Suppressor macrophage (primary cell): ENCODE data around the gene RNF213.
A peak's percentile ranks its signal among the peaks of the same experiment; 100 is the strongest.
"Not testable (repeated sequence)": the region's sequence is repeated elsewhere in the genome, so short reads cannot be mapped to it uniquely, and the experiment has no call there.

Experiments used
- DNase-seq, 4 experiments: peaks; one replicate each; pipeline ENCODE4 v3.0.0-alpha.2; 2020 to 2022

RNF213 gene

DNA sequence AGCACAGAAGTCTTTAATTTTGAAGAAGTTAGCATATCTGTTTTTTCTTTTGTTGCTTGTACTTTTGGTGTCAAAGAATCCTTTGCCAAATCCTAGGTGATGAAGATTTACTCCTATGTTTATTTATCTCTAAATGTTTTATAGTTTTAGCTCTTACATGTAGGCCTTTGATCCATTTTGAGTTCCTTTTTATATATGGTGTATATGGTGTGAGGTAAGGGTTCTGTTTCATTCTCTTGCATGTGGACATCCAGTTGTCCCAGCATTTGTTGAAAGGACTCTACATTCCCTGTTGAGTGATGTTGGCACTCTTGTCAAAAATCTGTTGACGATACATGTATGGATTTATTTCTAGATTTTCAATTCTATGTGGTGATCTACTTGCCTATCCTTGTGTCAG lies 62.2 kb downstream of the RNF213 start:
- DNase-seq, result no peak

DNA sequence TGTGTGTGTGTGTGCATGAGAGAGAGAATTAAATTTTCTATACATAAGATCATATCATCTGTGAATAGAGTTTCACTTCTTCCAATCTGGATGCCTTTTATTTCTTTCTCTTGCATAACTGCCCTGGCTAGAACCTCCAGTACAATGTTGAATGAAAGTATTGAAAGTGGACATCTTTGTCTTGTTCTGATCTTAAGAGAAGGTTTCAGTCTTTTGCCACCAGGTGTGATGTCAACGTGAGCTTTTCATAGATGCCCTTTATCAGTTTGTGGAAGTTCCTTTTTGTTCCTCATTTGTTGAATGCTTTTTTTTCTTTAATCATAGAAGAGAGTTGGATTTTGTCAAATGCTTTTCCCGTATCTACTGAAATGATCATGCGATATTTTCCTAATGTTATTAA lies 63.3 kb downstream of the RNF213 start:
- peak in 1 of 4 experiments; percentile 9 for DNase-seq

GRCh38 chr17:80327518-80327917 lies 66.9 kb downstream of the RNF213 start:
- DNase-seq, result peak; percentile 67 to 87 (median 83)

DNA sequence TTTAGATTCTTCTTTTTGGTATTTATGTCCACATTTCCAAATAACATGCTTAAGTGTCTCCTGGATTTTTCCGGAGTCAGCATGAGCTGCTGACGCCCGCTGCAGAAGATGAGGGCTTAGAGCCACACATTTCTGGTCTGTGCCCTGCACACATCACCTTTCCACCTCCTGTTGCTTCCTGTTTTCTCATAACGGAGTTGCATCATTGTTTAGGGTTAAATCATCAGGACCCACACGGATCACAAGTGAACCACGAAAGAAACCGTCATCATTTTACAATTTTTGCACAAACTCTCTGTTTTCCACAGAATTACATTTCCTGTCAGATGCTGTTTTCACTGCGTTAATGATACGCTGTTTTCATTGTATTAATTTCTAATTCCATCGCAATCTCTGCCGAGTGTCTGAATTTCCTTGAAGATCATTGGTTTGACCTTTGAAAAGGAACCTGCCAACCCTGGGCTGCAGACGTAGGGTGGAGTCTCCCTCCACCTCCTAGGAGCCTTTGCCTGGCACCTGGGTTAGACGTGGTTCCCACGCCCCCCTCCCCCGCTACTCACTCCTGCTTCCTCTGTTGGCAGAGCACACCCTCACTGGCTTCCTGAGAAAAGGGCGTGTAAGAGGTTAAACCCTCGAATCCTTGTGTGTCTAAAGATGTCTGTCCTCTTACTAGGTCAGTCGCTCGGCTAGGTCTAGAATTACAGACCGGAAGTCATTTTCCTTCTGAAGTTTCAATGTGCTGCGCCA lies 68.2 kb downstream of the RNF213 start:
- peak in 3 of 4 experiments; percentile 38 to 53 (median 38) for DNase-seq

DNA sequence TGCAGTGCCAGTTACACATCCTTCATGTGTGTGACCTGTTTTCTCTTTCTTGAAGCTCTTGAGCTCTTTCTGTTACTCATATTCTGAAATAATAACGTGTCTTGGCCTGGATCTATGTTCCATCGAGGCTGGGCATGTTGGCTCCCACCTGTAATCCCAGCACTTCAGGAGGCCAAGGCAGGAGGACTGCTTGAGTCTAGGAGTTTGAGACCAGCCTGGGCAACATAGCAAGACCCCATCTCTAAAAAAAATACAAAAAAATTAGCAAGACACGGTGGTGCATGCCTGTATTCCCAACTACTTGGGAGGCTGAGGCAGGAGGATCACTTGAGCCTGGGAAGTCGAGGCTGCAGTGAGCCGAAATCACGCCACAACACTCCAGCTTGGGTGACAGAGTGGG lies 68.8 kb downstream of the RNF213 start:
- DNase-seq, result not testable (repeated sequence)

GRCh38 chr17:80330276-80330675 lies 69.6 kb downstream of the RNF213 start:
- no peak for DNase-seq

GRCh38 chr17:80330938-80331337 lies 70.3 kb downstream of the RNF213 start:
- DNase-seq, result not testable (repeated sequence)

DNA sequence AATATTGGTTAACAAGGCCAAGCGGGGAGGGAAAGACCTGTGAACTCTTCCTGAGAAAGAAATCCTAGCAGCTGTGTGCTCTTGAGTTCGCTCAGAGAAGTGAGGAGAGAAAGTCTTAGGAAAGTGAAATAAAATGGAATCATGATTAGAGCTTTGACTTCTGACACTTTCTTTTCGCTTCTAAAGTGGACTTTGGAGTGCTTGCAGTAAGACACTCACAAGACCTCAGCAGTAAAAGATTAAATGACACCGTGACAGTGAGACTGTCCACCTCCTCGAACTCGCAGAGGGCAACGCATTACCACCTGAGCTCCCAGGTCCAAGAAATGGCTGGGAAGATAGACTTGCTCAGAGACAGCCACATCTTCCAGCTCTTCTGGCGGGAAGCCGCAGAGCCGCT lies 71.2 kb downstream of the RNF213 start:
- no peak for DNase-seq

DNA sequence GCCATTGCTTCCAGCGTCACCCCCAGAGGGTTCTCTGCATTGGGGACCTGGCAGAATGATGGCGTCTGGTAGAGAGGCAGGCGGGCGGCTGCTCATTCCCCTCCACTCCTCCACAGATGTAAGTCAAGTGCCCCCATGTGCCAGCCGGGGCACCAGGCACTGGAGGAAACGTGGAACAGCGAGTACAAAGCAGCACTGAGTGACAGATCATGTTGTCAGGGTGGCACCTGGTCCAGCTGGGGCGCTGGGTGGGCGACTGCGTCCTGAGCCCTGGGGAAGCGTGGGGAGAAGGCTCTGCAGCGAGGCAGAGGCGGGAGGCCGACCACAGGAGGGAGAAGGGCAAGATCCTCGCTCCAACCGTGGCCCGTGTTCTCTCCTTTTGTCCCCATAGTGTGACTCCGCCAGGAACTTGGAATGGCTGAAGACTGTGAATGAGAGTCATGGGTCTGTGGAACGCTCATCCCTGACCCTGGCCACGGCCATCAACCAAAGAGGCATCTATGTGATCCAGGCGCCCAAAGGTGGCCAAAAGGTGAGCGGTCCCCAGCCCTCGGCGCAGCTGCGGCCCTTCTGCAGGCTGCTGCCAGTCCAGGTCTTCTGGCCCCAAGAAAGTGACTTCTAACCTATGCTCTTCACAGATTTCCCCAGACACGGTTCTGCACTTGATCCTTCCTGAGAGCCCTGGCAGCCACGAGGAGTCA lies 76.7 kb downstream of the RNF213 start:
- DNase-seq, result no peak

- DNase-seq, result no peak
Measured at GRCh38 chr17:80339118-80339517, 78.5 kb downstream of the RNF213 start.

DNA sequence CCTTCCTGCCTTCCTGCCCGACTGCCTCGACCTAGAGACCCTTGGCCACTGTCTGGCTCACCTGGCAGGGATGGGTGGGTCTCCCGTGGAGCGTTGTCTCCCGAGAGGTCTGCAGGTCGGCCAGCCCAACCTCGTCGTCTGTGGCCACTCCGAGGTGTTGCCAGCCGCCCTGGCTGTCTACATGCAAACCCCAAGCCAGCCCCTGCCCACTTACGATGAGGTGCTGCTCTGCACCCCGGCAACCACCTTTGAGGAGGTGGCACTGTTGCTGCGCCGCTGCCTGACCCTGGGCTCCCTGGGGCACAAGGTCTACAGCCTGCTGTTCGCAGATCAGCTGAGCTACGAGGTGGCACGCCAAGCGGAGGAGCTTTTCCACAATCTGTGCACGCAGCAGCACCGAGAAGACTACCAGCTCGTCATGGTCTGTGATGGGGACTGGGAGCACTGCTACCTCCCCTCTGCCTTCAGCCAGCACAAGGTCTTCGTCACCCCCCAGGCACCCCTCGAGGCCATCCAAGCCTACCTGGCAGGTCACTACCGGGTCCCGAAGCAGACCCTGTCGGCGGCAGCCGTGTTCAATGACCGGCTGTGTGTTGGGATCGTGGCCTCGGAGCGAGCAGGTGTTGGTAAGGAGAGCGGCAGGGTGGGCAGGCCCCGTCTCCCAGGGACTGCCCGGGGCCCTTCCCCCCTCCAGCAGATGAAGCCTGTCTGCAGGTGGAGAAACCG lies 79.2 kb downstream of the RNF213 start:
- no peak for DNase-seq

DNA sequence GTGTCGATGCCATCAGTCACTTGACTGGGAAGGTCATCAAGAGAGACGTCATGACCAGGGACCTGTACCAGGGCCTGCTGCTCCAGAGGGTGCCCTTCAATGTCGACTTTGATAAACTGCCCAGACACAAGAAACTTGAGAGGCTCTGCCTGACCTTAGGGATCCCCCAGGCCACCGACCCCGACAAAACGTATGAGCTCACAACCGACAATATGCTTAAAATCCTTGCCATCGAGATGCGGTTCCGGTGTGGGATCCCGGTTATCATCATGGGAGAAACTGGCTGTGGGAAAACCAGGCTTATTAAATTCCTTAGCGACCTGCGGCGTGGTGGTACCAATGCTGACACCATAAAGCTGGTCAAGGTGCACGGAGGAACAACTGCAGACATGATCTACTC lies 84.7 kb downstream of the RNF213 start:
- no peak for DNase-seq

DNA sequence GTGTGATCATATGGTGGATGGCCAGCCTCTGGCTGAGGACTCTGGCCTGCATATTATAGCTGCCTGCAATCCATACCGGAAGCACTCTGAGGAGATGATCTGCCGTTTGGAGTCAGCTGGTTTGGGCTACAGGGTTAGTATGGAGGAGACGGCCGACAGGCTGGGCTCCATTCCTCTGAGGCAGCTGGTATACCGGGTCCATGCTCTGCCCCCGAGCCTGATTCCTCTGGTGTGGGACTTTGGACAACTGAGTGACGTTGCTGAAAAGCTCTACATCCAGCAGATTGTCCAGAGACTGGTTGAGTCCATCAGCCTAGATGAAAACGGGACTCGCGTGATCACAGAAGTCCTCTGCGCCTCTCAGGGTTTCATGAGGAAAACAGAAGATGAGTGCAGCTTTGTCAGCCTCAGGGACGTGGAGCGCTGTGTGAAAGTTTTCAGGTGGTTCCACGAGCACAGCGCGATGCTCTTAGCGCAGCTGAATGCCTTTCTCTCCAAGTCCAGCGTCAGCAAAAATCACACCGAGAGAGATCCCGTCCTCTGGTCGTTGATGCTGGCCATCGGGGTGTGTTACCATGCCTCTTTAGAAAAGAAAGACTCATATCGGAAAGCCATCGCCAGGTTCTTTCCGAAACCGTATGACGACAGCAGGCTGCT lies 85.3 kb downstream of the RNF213 start:
- DNase-seq, result no peak

GRCh38 chr17:80346498-80347275 lies 86.0 kb downstream of the RNF213 start:
- DNase-seq, result no peak

DNA sequence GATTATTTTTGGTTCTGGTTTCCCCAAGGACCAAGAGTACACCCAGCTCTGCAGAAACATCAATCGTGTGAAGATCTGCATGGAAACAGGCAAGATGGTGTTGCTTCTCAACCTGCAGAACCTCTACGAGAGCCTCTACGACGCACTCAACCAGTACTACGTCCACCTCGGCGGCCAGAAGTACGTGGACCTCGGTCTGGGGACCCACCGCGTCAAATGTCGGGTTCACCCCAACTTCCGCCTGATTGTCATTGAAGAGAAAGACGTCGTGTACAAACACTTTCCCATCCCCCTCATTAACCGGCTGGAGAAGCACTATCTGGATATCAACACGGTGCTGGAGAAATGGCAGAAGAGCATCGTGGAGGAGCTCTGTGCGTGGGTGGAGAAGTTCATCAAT lies 86.9 kb downstream of the RNF213 start:
- DNase-seq, result no peak

GRCh38 chr17:80347948-80348351 lies 87.3 kb downstream of the RNF213 start:
- DNase-seq, result no peak

DNA sequence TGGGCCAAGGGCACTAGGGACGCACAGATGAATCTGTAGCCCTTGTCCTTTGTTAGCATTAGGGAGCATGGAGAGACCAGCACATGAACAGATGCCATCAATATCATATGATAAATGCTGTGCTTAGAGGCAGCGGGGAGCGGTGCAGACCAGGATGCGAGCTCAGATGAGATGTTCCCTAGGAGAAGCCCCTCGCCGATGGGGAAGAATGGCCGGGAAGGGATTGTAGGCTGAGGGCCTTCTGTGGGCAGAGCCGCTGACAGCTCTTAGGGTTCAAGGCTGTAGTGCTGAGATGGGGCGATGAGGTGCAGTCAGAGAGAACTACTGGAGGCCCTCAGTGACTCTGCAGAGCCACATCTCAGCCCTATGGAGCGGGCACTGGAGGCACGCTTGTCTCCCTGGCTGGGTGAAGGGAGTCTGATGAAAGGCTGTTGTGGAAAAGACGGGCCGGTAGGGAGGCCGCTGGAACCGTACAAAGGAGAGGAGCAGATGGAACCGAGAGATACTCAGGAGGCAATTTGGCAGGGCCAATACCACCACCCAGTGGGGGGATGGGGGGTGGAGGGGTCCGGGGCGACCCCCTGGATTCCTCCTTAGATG lies 88.0 kb downstream of the RNF213 start:
- no peak for DNase-seq

- no peak for DNase-seq
Measured at GRCh38 chr17:80349151-80349651, 88.5 kb downstream of the RNF213 start.

DNA sequence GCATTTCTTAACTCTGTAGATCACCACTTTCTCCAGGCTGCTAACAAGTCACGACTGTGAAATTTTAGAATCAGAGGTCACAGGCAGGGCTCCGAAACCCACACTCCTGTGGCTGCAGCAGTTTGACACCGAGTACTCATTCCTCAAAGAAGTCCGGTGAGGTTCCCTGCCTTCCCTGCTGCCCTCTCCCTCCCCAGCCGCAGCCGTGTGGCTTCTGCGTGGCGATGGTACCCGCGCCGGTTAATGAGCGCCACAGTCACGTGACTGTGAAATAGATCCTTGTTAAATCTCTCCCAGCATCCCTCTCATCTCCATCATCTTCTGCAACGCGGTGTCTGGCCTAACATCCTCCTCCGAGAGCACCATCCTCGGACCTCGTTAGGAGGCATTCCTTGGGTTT lies 89.1 kb downstream of the RNF213 start:
- DNase-seq, result no peak

DNA sequence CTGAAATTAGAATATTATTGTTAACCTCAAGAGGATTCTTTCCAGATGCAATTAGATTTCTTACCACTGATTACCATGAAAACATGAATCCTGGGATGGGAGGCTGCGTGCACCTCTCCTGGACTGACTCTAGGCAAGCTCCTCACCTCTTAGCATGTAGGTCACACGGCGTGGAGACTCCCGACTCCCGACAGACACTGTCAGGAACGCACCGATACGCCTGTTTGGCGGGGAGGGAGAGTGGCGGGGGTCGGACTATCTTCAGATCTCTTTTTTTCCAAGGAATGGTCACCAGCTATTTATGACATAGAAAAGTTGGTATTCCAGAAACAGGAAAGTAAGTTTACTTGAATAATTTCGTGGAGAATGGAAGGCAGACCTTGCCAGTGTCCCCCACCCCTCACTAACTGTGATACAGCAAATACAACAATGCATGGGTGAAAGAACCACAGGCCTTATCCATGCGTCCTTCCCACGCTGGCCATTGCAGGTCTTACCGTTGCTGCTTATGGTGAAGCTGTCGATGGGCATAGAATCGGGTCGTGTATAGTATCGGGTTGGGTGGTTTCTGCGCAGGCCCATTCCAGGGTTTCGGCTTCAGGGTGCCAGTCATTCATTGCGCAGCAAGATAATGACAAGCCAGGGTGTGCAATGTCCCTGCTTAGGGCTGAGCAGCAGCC lies 91.7 kb downstream of the RNF213 start:
- DNase-seq, result no peak
